Activated CD4-positive, alpha-beta T cell treated with anti-CD3 and anti-CD28 coated beads, Interleukin-2, amount 10 ng/mL, durations not matched to agents 7 days and 5 days (primary cell): ENCODE results near the gene C10orf105. TPM values are rescaled to one million over a fixed set of nuclear protein-coding genes. Genes with fewer than 3 reads are reported as not detected.
A peak's percentile ranks its signal among the peaks of the same experiment; 100 is the strongest.

Experiments
- CTCF ChIA-PET: fragments of 350-600 bp; sonication (Branson Sonifier 250); formaldehyde crosslinking; loops from one replicate; lab custom pipeline; 2021; ENCODE audit warnings: antibody characterized with exemption; lab: Charles Lee
- POLR2A ChIA-PET: fragments of 350-600 bp; sonication (Branson Sonifier 250); formaldehyde crosslinking; loops from one replicate; lab custom pipeline; 2021; ENCODE audit warnings: antibody characterized with exemption; lab: Charles Lee
- DNase-seq: peaks from one replicate; pipeline ENCODE4 v3.0.0-alpha.2; 2020
- H3K27ac Mint-ChIP-seq: one replicate; pipeline ENCODE4 v1.8.0; 2021; ENCODE audit warnings: mild to moderate bottlenecking, moderate library complexity, mixed read lengths
- H3K27me3 Mint-ChIP-seq: one replicate; pipeline ENCODE4 v1.8.0; 2021; ENCODE audit warnings: mixed read lengths
- H3K36me3 Mint-ChIP-seq: one replicate; pipeline ENCODE4 v1.8.0; 2021; ENCODE audit warnings: low read depth, mixed read lengths
- H3K4me1 Mint-ChIP-seq: one replicate; pipeline ENCODE4 v1.8.0; 2021; ENCODE audit warnings: mixed read lengths
- H3K4me3 Mint-ChIP-seq: one replicate; pipeline ENCODE4 v1.8.0; 2021; ENCODE audit warnings: mild to moderate bottlenecking, moderate library complexity, mixed read lengths
- H3K9me3 Mint-ChIP-seq: one replicate; pipeline ENCODE4 v1.8.0; 2021; ENCODE audit warnings: mixed read lengths
- total RNA-seq, 2 experiments: library from RNA; stranded (reverse); gene quantifications; one replicate each; pipeline ENCODE4 v1.2.3, GENCODE V29; 2021

The C10orf105 gene
- total RNA-seq, 2 experiments from 2014 or later, result 0.52 to 0.71 TPM

GRCh38 chr10:71687480-71687879 lies 32.1 kb downstream of the C10orf105 start:
- no peaks in the 10 kb centered on the region for H3K27me3 Mint-ChIP-seq
- peaks cover 3% of the 10 kb centered on the region for H3K4me1 Mint-ChIP-seq
- POLR2A ChIA-PET, result no interaction called here
- no peak overlapping the region for H3K27ac Mint-ChIP-seq
- no peak overlapping the region for H3K4me3 Mint-ChIP-seq
- peaks cover 3% of the 10 kb centered on the region for H3K36me3 Mint-ChIP-seq
- CTCF ChIA-PET, result interaction anchor here (0.9 to 2.3 kb wide), 3 partner anchors 9 to 41 kb away, joined by 3 to 8 read pairs (median 7); no protein-coding TSS in a partner anchor
- DNase-seq, result no peak
- H3K9me3 Mint-ChIP-seq, result peaks cover 9% of the 10 kb centered on the region

GRCh38 chr10:71687077-71687476 lies 32.5 kb downstream of the C10orf105 start:
- POLR2A ChIA-PET, result no interaction called here
- no peak overlapping the region for H3K27ac Mint-ChIP-seq
- H3K4me1 Mint-ChIP-seq, result peaks cover 3% of the 10 kb centered on the region
- H3K36me3 Mint-ChIP-seq, result peaks cover 3% of the 10 kb centered on the region
- H3K9me3 Mint-ChIP-seq, result peaks cover 9% of the 10 kb centered on the region
- no peak overlapping the region for H3K4me3 Mint-ChIP-seq
- no peaks in the 10 kb centered on the region for H3K27me3 Mint-ChIP-seq
- CTCF ChIA-PET, result interaction anchor here (0.9 to 2.3 kb wide), 3 partner anchors 10 to 41 kb away, joined by 3 to 8 read pairs (median 7); no protein-coding TSS in a partner anchor
- DNase-seq, result no peak

DNA sequence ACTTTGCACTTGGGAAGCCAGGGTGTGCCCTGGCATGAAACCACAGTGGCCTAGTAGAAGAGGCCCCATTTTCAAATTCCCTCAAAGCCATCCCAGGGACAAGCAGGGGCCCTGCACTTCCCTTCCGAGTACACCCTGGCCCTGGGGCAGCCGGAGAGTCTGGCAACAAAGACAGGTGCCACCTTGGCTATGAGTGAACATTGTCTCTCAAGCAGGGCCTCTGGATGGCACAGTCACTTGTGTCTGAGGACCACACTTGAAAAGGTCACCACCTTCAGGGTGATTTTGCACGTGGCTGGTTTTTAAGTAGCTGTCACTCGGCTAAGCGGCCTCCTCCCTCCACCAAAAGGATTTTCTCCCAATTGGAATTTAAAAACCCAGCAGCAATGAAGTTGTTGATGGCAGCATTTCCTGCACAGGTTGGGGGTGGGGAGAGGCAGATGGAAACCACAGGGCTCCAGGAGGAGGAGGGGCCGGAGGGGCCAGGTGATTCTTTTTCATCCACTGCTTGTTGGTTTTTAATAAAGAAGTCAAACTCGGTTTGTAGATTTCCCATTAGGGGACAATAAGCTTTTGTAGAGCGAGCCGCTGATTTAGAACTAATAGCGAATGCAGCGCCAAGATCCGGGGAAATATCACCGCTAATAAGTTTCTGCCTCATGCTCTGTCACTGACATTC lies 33.9 kb downstream of the C10orf105 start:
- Mint-ChIP-seq H3K4me3 (no peak overlapping the region), H3K4me1 (peaks cover 3% of the 10 kb centered on the region), H3K27me3 (peaks cover 1% of the 10 kb centered on the region), H3K9me3 (peaks cover 6% of the 10 kb centered on the region), H3K27ac (no peak overlapping the region), H3K36me3 (peaks cover 3% of the 10 kb centered on the region)
- CTCF ChIA-PET, result interaction anchor here (0.8 to 1.4 kb wide), 2 partner anchors 11 to 88 kb away, joined by 3 to 5 read pairs; partner anchors contain the start of gene VSIR
- no peak for DNase-seq
- POLR2A ChIA-PET, result no interaction called here

DNA sequence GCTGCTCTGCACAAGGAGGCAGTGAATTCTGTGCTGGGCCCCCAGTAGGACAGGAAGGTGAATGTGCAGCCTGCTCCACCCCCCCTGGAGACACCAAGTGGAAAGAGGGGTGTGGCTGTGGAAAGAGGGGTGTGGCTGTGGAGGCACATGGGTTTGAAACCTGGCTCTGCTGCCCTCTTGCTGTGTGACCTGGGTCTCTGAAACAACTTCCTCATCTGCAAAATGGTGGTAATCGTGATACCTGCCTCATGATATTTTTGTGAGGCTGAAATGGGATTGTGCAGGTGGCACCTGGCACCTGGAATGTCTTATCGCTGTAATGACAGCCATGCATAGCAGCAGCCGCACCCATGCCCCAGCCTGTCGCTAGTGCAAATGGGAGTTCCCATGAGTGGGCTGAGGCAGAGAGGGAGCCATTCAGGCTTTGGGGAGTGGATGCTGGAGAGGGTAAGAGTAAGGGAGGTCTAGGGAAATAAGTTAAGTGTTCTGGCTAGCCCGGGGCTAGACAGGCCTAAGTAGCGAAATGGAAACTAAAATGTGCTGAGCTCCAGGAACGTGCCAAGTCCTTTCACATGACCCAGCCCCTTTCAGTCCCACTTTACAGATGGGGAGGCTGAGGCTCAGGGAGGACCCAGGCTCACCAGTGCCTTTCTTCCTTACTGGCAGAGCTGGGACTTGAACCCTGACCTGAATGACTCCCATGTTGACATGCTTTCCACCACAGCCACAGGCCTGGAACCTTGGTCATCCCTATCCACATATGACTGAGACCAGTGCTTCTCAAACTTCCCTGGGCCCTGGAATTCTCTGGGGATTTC lies 35.0 kb downstream of the C10orf105 start:
- Mint-ChIP-seq H3K36me3 (peaks cover 3% of the 10 kb centered on the region), H3K9me3 (peaks cover 6% of the 10 kb centered on the region), H3K27ac (no peak overlapping the region), H3K4me1 (peaks cover 3% of the 10 kb centered on the region), H3K27me3 (peaks cover 1% of the 10 kb centered on the region), H3K4me3 (no peak overlapping the region)
- DNase-seq, result peak; percentile 16
- ChIA-PET CTCF (interaction anchor here (0.8 to 1.4 kb wide), 2 partner anchors 12 to 89 kb away, joined by 3 to 5 read pairs; partner anchors contain the start of gene VSIR), POLR2A (no interaction called here)

DNA sequence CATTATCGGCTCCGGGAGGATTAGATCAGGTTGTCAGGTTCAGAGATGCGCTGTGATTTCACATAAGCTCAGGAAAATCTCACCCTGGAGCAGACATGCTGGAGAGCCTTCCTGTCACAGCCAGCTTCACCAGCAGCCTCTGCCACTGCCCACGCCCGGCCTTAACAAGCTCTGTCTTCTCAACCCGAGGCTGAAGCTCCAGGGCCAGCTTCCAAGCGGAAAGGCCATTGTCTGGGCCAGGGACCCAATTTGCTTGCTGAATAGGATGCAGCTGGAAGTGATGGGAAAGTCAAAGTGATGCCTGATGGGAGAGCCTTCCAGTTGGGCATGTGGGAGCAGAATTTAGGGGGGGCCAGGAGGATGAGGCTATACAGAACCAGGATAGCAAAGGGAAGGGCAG lies 36.3 kb downstream of the C10orf105 start:
- Mint-ChIP-seq H3K4me3 (no peak overlapping the region), H3K36me3 (peaks cover 3% of the 10 kb centered on the region), H3K9me3 (peaks cover 5% of the 10 kb centered on the region), H3K27ac (no peak overlapping the region), H3K4me1 (peaks cover 3% of the 10 kb centered on the region), H3K27me3 (peaks cover 1% of the 10 kb centered on the region)
- CTCF ChIA-PET, result interaction anchor here (0.7 kb wide), 1 partner anchor 205 kb away, joined by 3 read pairs; no protein-coding TSS in a partner anchor
- POLR2A ChIA-PET, result no interaction called here
- no peak for DNase-seq

GRCh38 chr10:71681977-71682376 lies 37.6 kb downstream of the C10orf105 start:
- peaks cover 4% of the 10 kb centered on the region for H3K27me3 Mint-ChIP-seq
- H3K4me1 Mint-ChIP-seq, result peaks cover 3% of the 10 kb centered on the region
- H3K9me3 Mint-ChIP-seq, result no peaks in the 10 kb centered on the region
- H3K4me3 Mint-ChIP-seq, result no peak overlapping the region
- CTCF ChIA-PET, result no interaction called here
- DNase-seq, result no peak
- no peaks in the 10 kb centered on the region for H3K36me3 Mint-ChIP-seq
- POLR2A ChIA-PET, result no interaction called here
- no peak overlapping the region for H3K27ac Mint-ChIP-seq

- Mint-ChIP-seq H3K27me3 (peaks cover 4% of the 10 kb centered on the region), H3K4me3 (no peak overlapping the region), H3K36me3 (no peaks in the 10 kb centered on the region), H3K4me1 (peaks cover 3% of the 10 kb centered on the region), H3K9me3 (no peaks in the 10 kb centered on the region), H3K27ac (no peak overlapping the region)
- no peak for DNase-seq
- ChIA-PET POLR2A (no interaction called here), CTCF (no interaction called here)
Measured at GRCh38 chr10:71679425-71679824, 40.2 kb downstream of the C10orf105 start.

- no peaks in the 10 kb centered on the region for H3K36me3 Mint-ChIP-seq
- no peaks in the 10 kb centered on the region for H3K9me3 Mint-ChIP-seq
- no peak for DNase-seq
- no peak overlapping the region for H3K4me3 Mint-ChIP-seq
- no peak overlapping the region for H3K27ac Mint-ChIP-seq
- peaks cover 4% of the 10 kb centered on the region for H3K27me3 Mint-ChIP-seq
- no peaks in the 10 kb centered on the region for H3K4me1 Mint-ChIP-seq
- CTCF ChIA-PET, result no interaction called here
- POLR2A ChIA-PET, result no interaction called here
Measured at GRCh38 chr10:71678057-71678805, 41.3 kb downstream of the C10orf105 start.

GRCh38 chr10:71677261-71677660 lies 42.3 kb downstream of the C10orf105 start:
- H3K27ac Mint-ChIP-seq, result no peak overlapping the region
- peaks cover 4% of the 10 kb centered on the region for H3K27me3 Mint-ChIP-seq
- no peaks in the 10 kb centered on the region for H3K4me1 Mint-ChIP-seq
- H3K36me3 Mint-ChIP-seq, result no peaks in the 10 kb centered on the region
- no peak overlapping the region for H3K4me3 Mint-ChIP-seq
- H3K9me3 Mint-ChIP-seq, result no peaks in the 10 kb centered on the region
- ChIA-PET POLR2A (no interaction called here), CTCF (no interaction called here)
- no peak for DNase-seq

- Mint-ChIP-seq H3K9me3 (no peaks in the 10 kb centered on the region), H3K4me3 (no peak overlapping the region), H3K4me1 (no peaks in the 10 kb centered on the region), H3K27ac (no peak overlapping the region), H3K27me3 (peaks cover 2% of the 10 kb centered on the region), H3K36me3 (no peaks in the 10 kb centered on the region)
- POLR2A ChIA-PET, result no interaction called here
- CTCF ChIA-PET, result no interaction called here
- no peak for DNase-seq
Measured at GRCh38 chr10:71675295-71675970, 44.1 kb downstream of the C10orf105 start.

DNA sequence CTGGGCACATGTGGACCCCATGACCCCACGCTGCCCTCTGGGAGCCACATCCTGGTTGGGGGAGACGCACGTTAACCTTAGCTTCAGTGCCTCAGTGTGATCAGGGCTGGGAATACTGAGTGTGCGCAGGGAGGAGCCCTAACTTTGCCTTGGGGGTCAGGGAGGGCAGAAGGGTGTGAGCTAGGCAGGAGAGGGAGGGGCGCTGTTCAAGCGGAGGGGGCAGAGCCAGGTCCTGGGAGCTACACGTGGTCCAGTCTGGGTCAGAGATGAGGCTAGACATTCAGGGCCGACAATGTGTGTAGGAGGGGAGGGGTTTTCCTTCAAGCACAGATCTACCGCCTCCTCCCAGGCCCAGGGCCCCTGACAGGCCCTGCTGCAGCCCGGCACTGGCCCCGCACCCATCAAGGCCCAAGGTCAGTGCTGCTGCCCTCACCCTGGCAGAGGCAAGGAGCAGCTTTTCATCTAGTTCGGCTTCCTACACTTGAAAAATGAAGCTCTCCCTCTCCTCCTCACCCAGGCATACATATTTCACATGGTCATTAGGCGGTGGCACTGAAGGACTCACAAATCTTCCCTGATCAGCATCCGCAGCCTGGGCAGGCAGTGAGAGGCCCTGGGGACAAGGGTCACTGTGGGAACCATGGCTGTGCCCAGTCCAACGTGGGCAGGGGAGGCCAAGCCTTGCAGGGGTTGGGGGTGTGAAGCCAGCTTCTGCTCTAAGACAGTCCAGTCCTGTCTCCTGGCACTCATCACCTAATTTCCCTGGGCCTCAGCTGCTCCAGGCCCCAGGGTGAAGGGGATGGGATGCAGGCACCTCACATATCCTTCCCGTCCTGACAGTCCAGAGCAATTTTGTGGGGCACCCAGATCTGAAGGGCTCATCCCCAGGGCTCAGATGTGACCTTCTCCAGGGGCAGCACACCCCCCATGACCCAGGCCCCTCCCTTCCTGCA lies 47.3 kb downstream of the C10orf105 start:
- Mint-ChIP-seq H3K27ac (no peak overlapping the region), H3K9me3 (no peaks in the 10 kb centered on the region), H3K27me3 (no peaks in the 10 kb centered on the region), H3K4me1 (peaks cover 5% of the 10 kb centered on the region), H3K4me3 (no peak overlapping the region), H3K36me3 (no peaks in the 10 kb centered on the region)
- DNase-seq, result no peak
- POLR2A ChIA-PET, result no interaction called here
- CTCF ChIA-PET, result interaction anchor here (0.6 kb wide), 1 partner anchor 658 kb away, joined by 3 read pairs; no protein-coding TSS in a partner anchor
